DOHH2 (cell line): ENCODE data around the gene B3GALNT2.
"Not testable (repeated sequence)": the region's sequence is repeated elsewhere in the genome, so short reads cannot be mapped to it uniquely, and the experiment has no call there.

Source experiments
- H3F3A ChIP-seq: fragments of 200-600 bp; sonication (generic), shearing (Covaris generic); 2 replicates; pipeline ENCODE4 v1.6.0; 2016; ENCODE audit warnings: antibody characterized with exemption, mild to moderate bottlenecking; ENCODE audit not compliant: control insufficient read depth, insufficient read depth
- H3K27ac ChIP-seq: fragments of 200-600 bp; sonication (generic); 2 replicates; pipeline ENCODE4 v1.5.1; 2014; ENCODE audit warnings: low read depth, mild to moderate bottlenecking, low read length, moderate library complexity
- H3K27me3 ChIP-seq: fragments of 200-600 bp; sonication (generic); 2 replicates; pipeline ENCODE4 v1.6.1; 2014; ENCODE audit warnings: mild to moderate bottlenecking, low read length, mixed read lengths; ENCODE audit not compliant: control insufficient read depth
- H3K36me3 ChIP-seq: fragments of 200-600 bp; sonication (generic); 2 replicates; pipeline ENCODE4 v1.6.1; 2014; ENCODE audit warnings: mild to moderate bottlenecking, low read length, moderate library complexity, mixed read lengths; ENCODE audit not compliant: control insufficient read depth
- H3K4me1 ChIP-seq: fragments of 200-600 bp; sonication (generic); 2 replicates; pipeline ENCODE4 v1.6.1; 2014; ENCODE audit warnings: mild to moderate bottlenecking, low read length, mixed read lengths; ENCODE audit not compliant: control insufficient read depth
- H3K4me2 ChIP-seq: fragments of 200-600 bp; sonication (generic); 2 replicates; pipeline ENCODE4 v1.6.0; 2014; ENCODE audit warnings: mild to moderate bottlenecking, low read length, moderate library complexity
- H3K4me3 ChIP-seq: fragments of 200-600 bp; sonication (generic); 2 replicates; pipeline ENCODE4 v1.5.1; 2014; ENCODE audit warnings: mild to moderate bottlenecking, low read length, mixed read lengths
- H3K79me2 ChIP-seq: fragments of 200-600 bp; sonication (generic); 2 replicates; pipeline ENCODE4 v1.6.1; 2014; ENCODE audit warnings: mild to moderate bottlenecking, low read length, mixed read lengths; ENCODE audit not compliant: control insufficient read depth
- H3K9me2 ChIP-seq: fragments of 200-600 bp; sonication (generic); replicated peaks from 2 replicates; pipeline ENCODE4 v1.6.1; 2014; ENCODE audit warnings: mild to moderate bottlenecking, low read length, mixed read lengths; ENCODE audit not compliant: control insufficient read depth
- H3K9me3 ChIP-seq: fragments of 200-600 bp; sonication (generic); 2 replicates; pipeline ENCODE4 v1.6.1; 2014; ENCODE audit warnings: antibody characterized with exemption, low read length, mixed read lengths; ENCODE audit not compliant: control insufficient read depth, insufficient read depth
- H4K20me1 ChIP-seq: fragments of 200-600 bp; sonication (generic); 2 replicates; pipeline ENCODE4 v1.6.0; 2014; ENCODE audit warnings: low read depth, mild to moderate bottlenecking, antibody characterized with exemption, low read length, moderate library complexity; ENCODE audit not compliant: control insufficient read depth, insufficient read depth
- EZH2phosphoT487 ChIP-seq: fragments of 200-600 bp; sonication (generic); IDR thresholded peaks from 2 replicates; pipeline ENCODE4 v1.6.1; 2017; ENCODE audit warnings: borderline replicate concordance, mild to moderate bottlenecking, antibody characterized with exemption, low read length, moderate library complexity, mixed read lengths
- TF ChIP-seq, protein P1 (sequence below): fragments of 200-600 bp; sonication (generic); IDR thresholded peaks from one replicate; pipeline ENCODE4 v1.5.1; 2014; ENCODE audit warnings: antibody characterized with exemption, mild to moderate bottlenecking, low read depth, low read length; ENCODE audit not compliant: poor library complexity, severe bottlenecking

The B3GALNT2 gene

DNA sequence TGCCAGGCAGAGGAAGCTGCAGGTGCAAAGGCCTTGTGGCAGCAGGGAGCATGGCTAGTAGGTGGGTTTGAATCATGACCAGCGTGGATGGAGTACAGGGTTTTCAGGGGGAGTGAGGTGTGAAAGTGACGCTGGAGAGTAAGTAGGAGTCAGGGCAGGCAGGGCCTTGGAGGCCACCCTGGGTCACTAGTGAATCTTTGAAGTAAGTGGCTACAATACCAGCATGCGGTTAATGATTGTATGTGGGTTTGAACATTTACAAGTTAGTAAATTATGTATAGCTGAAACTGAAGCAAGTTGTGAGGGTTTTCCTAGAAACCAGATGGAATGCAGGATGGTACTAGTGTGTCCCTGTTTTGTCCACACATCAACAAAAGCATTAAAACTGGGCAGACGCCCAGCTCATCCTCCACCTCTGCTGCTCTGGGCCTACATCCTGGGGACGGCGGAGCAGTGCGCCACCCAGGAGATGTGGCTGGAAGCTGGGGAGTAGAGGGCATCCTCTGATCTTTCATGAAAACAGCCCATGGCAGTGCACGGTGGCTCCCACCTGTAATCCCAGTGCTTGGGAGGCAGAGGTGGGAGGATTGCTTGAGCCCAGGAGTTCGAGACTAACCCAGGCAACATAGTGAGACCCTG is 41.2 kb upstream of the B3GALNT2 start:
- TF ChIP-seq EZH2phosphoT487, result no peak
- TF ChIP-seq, protein P1, sequence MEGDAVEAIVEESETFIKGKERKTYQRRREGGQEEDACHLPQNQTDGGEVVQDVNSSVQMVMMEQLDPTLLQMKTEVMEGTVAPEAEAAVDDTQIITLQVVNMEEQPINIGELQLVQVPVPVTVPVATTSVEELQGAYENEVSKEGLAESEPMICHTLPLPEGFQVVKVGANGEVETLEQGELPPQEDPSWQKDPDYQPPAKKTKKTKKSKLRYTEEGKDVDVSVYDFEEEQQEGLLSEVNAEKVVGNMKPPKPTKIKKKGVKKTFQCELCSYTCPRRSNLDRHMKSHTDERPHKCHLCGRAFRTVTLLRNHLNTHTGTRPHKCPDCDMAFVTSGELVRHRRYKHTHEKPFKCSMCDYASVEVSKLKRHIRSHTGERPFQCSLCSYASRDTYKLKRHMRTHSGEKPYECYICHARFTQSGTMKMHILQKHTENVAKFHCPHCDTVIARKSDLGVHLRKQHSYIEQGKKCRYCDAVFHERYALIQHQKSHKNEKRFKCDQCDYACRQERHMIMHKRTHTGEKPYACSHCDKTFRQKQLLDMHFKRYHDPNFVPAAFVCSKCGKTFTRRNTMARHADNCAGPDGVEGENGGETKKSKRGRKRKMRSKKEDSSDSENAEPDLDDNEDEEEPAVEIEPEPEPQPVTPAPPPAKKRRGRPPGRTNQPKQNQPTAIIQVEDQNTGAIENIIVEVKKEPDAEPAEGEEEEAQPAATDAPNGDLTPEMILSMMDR, result no peak
- Histone ChIP-seq H3K4me3 (no peak overlapping the region), H3K79me2 (no peaks in the 10 kb centered on the region), H3K9me3 (no peaks in the 10 kb centered on the region), H3K9me2 (no peaks in the 10 kb centered on the region), H3K36me3 (no peaks in the 10 kb centered on the region), H3K4me1 (no peaks in the 10 kb centered on the region), H3K4me2 (no peak overlapping the region), H3F3A (no peaks in the 10 kb centered on the region), H3K27me3 (peaks cover 12% of the 10 kb centered on the region; the same call in 1 of the 2 replicates), H3K27ac (no peak overlapping the region), H4K20me1 (no peaks in the 10 kb centered on the region)

DNA sequence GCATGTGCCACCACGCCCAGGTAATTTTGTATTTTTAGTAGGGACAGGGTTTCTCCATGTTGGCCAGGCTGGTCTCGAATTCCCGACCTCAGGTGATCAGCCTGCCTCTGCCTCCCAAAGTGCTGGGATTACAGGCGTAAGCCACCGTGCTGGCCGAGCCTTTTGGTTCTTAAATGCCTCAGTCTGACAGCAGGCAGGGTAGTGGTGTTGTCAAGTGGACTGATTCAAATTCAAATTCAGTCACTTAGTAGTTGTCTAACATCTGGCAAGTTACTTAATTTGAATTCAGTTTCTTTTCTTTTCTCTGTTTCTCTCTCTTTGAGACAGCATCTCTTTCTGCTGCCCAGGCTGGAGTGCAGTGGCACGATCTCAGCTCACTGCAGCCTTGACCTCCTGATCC is 38.6 kb upstream of the B3GALNT2 start:
- H3K27me3 ChIP-seq, H3K79me2 ChIP-seq, H3K4me1 ChIP-seq, H4K20me1 ChIP-seq, H3K9me2 ChIP-seq, H3K27ac ChIP-seq, H3K4me3 ChIP-seq, H3K4me2 ChIP-seq, H3K9me3 ChIP-seq, H3K36me3 ChIP-seq, H3F3A ChIP-seq: not testable (repeated sequence)

DNA sequence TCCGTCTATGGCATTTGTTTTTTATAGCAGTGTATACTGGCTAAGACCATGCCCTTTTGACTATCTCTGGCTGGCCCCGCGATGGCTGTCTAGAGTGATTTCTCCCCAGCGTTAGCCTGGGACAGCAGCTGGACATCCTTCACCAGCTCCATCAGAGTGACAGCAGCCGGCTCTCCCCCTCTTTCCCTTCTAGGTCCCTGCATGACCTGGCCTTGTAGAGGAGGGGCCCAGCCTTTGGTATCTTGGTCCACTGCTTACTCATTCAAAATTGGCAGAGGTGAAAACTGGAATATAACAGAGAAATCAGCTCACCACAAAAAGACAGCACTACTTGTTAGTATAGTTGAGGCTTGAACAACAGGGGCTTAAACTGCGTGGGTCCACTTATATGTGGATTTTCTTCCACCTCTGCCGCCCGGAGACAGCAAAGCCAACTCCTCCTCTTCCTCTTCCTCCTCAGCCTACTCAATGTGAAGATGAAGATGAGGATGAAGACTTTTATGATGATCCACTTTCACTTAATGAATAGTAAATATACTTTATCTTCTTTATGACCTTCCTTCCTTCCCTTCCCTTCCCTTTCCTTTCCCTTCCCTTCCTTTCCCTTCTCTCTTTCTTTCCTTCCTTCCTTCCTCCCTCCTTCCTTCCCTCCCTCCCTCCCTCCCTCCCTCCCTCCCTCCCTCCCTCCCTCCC is 29.4 kb upstream of the B3GALNT2 start:
- H3K27ac ChIP-seq, result no peak overlapping the region
- no peaks in the 10 kb centered on the region for H3F3A ChIP-seq
- H3K4me2 ChIP-seq, result no peak overlapping the region
- H4K20me1 ChIP-seq, result no peaks in the 10 kb centered on the region
- no peaks in the 10 kb centered on the region for H3K9me3 ChIP-seq
- no peaks in the 10 kb centered on the region for H3K79me2 ChIP-seq
- TF ChIP-seq EZH2phosphoT487, result no peak
- TF ChIP-seq, protein P1, result no peak
- no peaks in the 10 kb centered on the region for H3K4me1 ChIP-seq
- H3K9me2 ChIP-seq, result no peaks in the 10 kb centered on the region
- H3K4me3 ChIP-seq, result no peak overlapping the region
- no peaks in the 10 kb centered on the region for H3K27me3 ChIP-seq
- no peaks in the 10 kb centered on the region for H3K36me3 ChIP-seq

DNA sequence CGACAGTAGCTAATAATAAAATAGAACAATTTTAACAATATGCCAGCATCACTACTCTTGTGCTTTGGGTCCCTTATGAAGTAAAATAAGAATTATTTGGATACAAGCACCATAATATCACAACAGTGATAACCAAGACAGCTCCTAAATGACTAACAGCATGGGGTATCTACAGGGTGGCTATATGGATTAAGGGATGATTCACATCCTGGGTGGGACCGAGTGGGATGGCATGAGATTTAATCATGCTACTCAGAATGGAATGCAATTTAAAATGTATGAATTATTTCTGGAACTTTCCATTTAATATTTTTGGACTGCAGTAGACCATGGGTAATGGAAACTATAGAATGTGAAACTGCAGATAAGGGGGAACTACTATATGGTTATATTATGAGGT is 28.1 kb upstream of the B3GALNT2 start:
- peaks cover 2% of the 10 kb centered on the region; the same call in 1 of the 2 replicates for H3K27me3 ChIP-seq
- no peak overlapping the region for H3K27ac ChIP-seq
- H3K4me2 ChIP-seq, result no peak overlapping the region
- no peaks in the 10 kb centered on the region for H3K79me2 ChIP-seq
- no peak overlapping the region for H3K4me3 ChIP-seq
- TF ChIP-seq, protein P1, result no peak
- no peak for TF ChIP-seq EZH2phosphoT487
- no peaks in the 10 kb centered on the region for H3K4me1 ChIP-seq
- H3F3A ChIP-seq, result no peaks in the 10 kb centered on the region
- no peaks in the 10 kb centered on the region for H4K20me1 ChIP-seq
- H3K36me3 ChIP-seq, result no peaks in the 10 kb centered on the region
- H3K9me2 ChIP-seq, result no peaks in the 10 kb centered on the region
- H3K9me3 ChIP-seq, result no peaks in the 10 kb centered on the region
